Endothelial cell of umbilical vein (primary cell): ENCODE data around the gene GTF2H2C. TPM values are rescaled to one million over a fixed set of nuclear protein-coding genes. Genes with fewer than 3 reads are reported as not detected.
"Not testable (repeated sequence)": the region's sequence is repeated elsewhere in the genome, so short reads cannot be mapped to it uniquely, and the experiment has no call there.

Experiments used
- BruUV-seq: library from RNA; stranded (reverse); fragments of 400-500 nt; replicated peaks from 2 replicates; lab custom pipeline; 2021; lab: Mats Ljungman, UMichigan
- CTCF ChIA-PET: fragments of 300-600, 350-600 bp; sonication (Branson Sonifier 250); formaldehyde crosslinking; loops from one replicate; lab custom pipeline; 2021; ENCODE audit warnings: antibody characterized with exemption, inconsistent platforms; lab: Charles Lee
- POLR2A ChIA-PET: fragments of 300-600, 350-600 bp; sonication (Branson Sonifier 250); formaldehyde crosslinking; loops from one replicate; lab custom pipeline; 2021; ENCODE audit warnings: antibody characterized with exemption, inconsistent platforms; lab: Charles Lee
- DNase-seq: peaks from one replicate; pipeline ENCODE4 v3.0.0-alpha.2; 2011; ENCODE audit warnings: low read depth, low spot score
- FAIRE-seq: peaks from 2 replicates; lab custom pipeline; 2011; peaks lifted over from hg19 to GRCh38; lab: Jason Lieb, UNC
- H2AFZ ChIP-seq: 2 replicates; pipeline ENCODE4 v1.6.0; 2012; ENCODE audit warnings: low read depth, low read length, control low read depth, inconsistent platforms
- H3K27ac ChIP-seq: 2 replicates; pipeline ENCODE4 v1.5.1; 2011; ENCODE audit warnings: low read depth, mild to moderate bottlenecking, control low read depth, low read length, moderate library complexity; ENCODE audit not compliant: insufficient read depth
- H3K27me3 ChIP-seq, 2 experiments: 2 replicates each; pipeline versions ENCODE4 v1.6.0 to v1.6.1; 2011; ENCODE audit warnings: low read length in 2 of 2, mixed read lengths in 1 of 2; ENCODE audit not compliant: control insufficient read depth in 2 of 2, insufficient read depth in 2 of 2
- H3K36me3 ChIP-seq, 2 experiments: 2 replicates in 1 of 2; 3 replicates in 1 of 2; pipeline ENCODE4 v1.5.1; 2011; ENCODE audit warnings: low read length in 2 of 2, mild to moderate bottlenecking in 1 of 2, moderate library complexity in 1 of 2; ENCODE audit not compliant: control insufficient read depth in 2 of 2, insufficient read depth in 2 of 2; ENCODE audit errors: extremely low read depth in 1 of 2
- H3K4me1 ChIP-seq: 3 replicates; pipeline ENCODE4 v1.5.1; 2011; ENCODE audit warnings: mild to moderate bottlenecking, low read length; ENCODE audit not compliant: control insufficient read depth, insufficient read depth; ENCODE audit errors: extremely low read depth
- H3K4me2 ChIP-seq: 2 replicates; pipeline ENCODE4 v1.6.1; 2011; ENCODE audit warnings: low read length, control low read depth, mixed read lengths; ENCODE audit not compliant: insufficient read depth
- H3K4me3 ChIP-seq, 3 experiments: fragments of 200-600 bp in 1 of 3; sonication (generic), shearing (Covaris generic) in 1 of 3; replicated peaks in 1 of 3; 2 replicates each; pipeline ENCODE4 v1.5.1; 2011 to 2016; ENCODE audit warnings: control low read depth in 3 of 3, low read length in 3 of 3, mild to moderate bottlenecking in 2 of 3, inconsistent platforms in 1 of 3, low read depth in 1 of 3, moderate library complexity in 1 of 3; ENCODE audit not compliant: insufficient read depth in 1 of 3
- H3K79me2 ChIP-seq: 2 replicates; pipeline ENCODE4 v1.6.0; 2012; ENCODE audit warnings: low read length, inconsistent platforms; ENCODE audit not compliant: control insufficient read depth, insufficient read depth
- H3K9ac ChIP-seq: replicated peaks from 2 replicates; pipeline ENCODE3; 2011; ENCODE audit warnings: low read length, control low read depth; ENCODE audit not compliant: insufficient read depth; ENCODE audit errors: extremely low read depth
- H3K9me1 ChIP-seq: replicated peaks from 3 replicates; pipeline ENCODE4 v1.6.0; 2011; ENCODE audit warnings: mild to moderate bottlenecking, low read length; ENCODE audit not compliant: control insufficient read depth, insufficient read depth; ENCODE audit errors: extremely low read depth
- H3K9me3 ChIP-seq: replicated peaks from 2 replicates; pipeline ENCODE4 v1.5.1; 2012; ENCODE audit warnings: low read length, inconsistent platforms; ENCODE audit not compliant: control insufficient read depth, insufficient read depth
- H4K20me1 ChIP-seq: replicated peaks from 2 replicates; pipeline ENCODE3; 2011; ENCODE audit warnings: mild to moderate bottlenecking, low read length; ENCODE audit not compliant: control insufficient read depth, insufficient read depth; ENCODE audit errors: extremely low read depth
- EZH2 ChIP-seq: IDR thresholded peaks from 2 replicates; pipeline ENCODE4 v1.6.1; 2012; ENCODE audit warnings: borderline replicate concordance, low read depth, mild to moderate bottlenecking, moderate library complexity, low read length, inconsistent platforms; ENCODE audit not compliant: severe bottlenecking
- FOS ChIP-seq: IDR thresholded peaks from 2 replicates; pipeline ENCODE4 v1.6.1; 2011; ENCODE audit warnings: mild to moderate bottlenecking, low read length, moderate library complexity, borderline replicate concordance; ENCODE audit not compliant: insufficient read depth
- JUN ChIP-seq: IDR thresholded peaks from 2 replicates; pipeline ENCODE4 v1.6.1; 2011; ENCODE audit warnings: borderline replicate concordance, low read depth; ENCODE audit not compliant: insufficient read length, insufficient read depth
- MYC ChIP-seq: IDR thresholded peaks from one replicate; pipeline ENCODE4 v1.6.1; 2011; ENCODE audit warnings: mild to moderate bottlenecking, low read depth, low read length
- POLR2AphosphoS5 ChIP-seq: IDR thresholded peaks from 2 replicates; pipeline ENCODE4 v1.6.1; 2012; ENCODE audit warnings: low read depth, mild to moderate bottlenecking, control low read depth, low read length, moderate library complexity; ENCODE audit not compliant: insufficient read depth
- dilution Hi-C: fragments of 300-500 bp; cut with MboI; formaldehyde crosslinking; loops from one replicate; pipeline ENCODE4 v1.15.0; 2019; ENCODE audit warnings: low sequenced_read_pairs; ENCODE audit not compliant: extremely low pct_ligation_motif_present
- intact Hi-C: fragments of 100-400 bp; cut with micrococcal nuclease; formaldehyde crosslinking; loops from one replicate; pipeline ENCODE4 v1.10.0; 2022
- polyA plus RNA-seq, 4 experiments: library from polyadenylated mRNA; depleted of rRNA in 3 of 4; stranded (reverse) in 3 of 4; unstranded in 1 of 4; fragments of >200 nt; gene quantifications; 2 replicates each; pipeline versions ENCODE4 v1.2.1 to v1.2.3, GENCODE V29; 2011 to 2012; ENCODE audit warnings: missing spikeins in 1 of 4
- total RNA-seq: library from RNA; stranded (reverse); gene quantifications from 2 replicates; pipeline ENCODE4 v1.2.3, GENCODE V29; 2021
- TF ChIP-seq, protein P1 (sequence below): IDR thresholded peaks from 2 replicates; pipeline ENCODE4 v1.6.1; 2011; ENCODE audit not compliant: insufficient read depth, insufficient read length

GTF2H2C gene
- total and polyA plus RNA-seq, 2 donors (not counting 3 experiments of a cell fraction or from before 2014, with no cell fraction given), result 9.9 to 28.9 TPM

DNA sequence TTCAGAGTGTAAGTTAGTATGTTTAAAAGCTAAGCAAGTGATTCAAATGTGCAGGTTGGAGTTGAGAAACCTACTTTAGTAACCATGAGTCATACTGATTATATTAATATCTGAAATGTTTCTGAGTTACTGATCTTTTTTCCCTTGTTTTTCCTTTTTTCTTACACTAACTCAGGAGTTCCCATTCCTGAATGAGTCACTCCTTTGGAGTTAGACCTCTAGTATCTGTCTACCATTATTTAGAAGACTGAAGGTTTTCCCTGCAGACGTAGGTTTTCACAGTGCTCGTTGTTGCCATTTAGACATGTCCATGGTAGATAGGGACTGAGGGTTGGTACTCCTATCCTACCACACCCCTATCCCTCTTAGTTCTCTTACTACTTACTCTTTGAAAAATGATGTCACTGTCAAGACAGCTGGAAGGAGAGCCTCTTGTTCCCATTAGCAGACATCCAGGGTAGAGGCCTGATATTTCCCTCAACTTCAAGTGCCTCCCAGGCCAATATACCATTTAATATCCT, 47.2 kb upstream of the GTF2H2C start:
- Histone ChIP-seq H3K27me3 (no peaks in the 10 kb centered on the region), H3K4me2 (no peak overlapping the region), H3K9me3 (no peaks in the 10 kb centered on the region), H3K9ac (no peak overlapping the region), H3K9me1 (no peaks in the 10 kb centered on the region), H3K36me3 (no peaks in the 10 kb centered on the region), H3K79me2 (no peaks in the 10 kb centered on the region), H3K4me1 (peaks cover 16% of the 10 kb centered on the region), H2AFZ (peak overlapping the region; percentile 49), H4K20me1 (no peaks in the 10 kb centered on the region), H3K27ac (no peak overlapping the region), H3K4me3 (no peak overlapping the region)
- dilution Hi-C loops, result no loop called here
- intact Hi-C loops, result no loop called here
- DNase-seq, result peak; percentile 83
- FAIRE-seq, result peak; percentile 40
- TF ChIP-seq POLR2AphosphoS5, result no peak
- TF ChIP-seq FOS, result peak; percentile 73
- peak; percentile 50 for TF ChIP-seq JUN
- TF ChIP-seq, protein P1, sequence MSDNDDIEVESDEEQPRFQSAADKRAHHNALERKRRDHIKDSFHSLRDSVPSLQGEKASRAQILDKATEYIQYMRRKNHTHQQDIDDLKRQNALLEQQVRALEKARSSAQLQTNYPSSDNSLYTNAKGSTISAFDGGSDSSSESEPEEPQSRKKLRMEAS, result no peak
- no peak for TF ChIP-seq MYC
- no peak for TF ChIP-seq EZH2
- POLR2A ChIA-PET, result no interaction called here
- BruUV-seq, result no TSS peak
- CTCF ChIA-PET, result interaction anchor here (1.6 kb wide), 1 partner anchor 9 kb away, joined by 6 read pairs; no protein-coding TSS in a partner anchor

- FAIRE-seq, dilution Hi-C loops, DNase-seq, intact Hi-C loops, H3K9me3 ChIP-seq, H3K27me3 ChIP-seq, BruUV-seq, H3K79me2 ChIP-seq, POLR2A ChIA-PET, H2AFZ ChIP-seq, CTCF ChIA-PET, H3K4me2 ChIP-seq, H3K4me3 ChIP-seq, H4K20me1 ChIP-seq, H3K27ac ChIP-seq, H3K9me1 ChIP-seq, H3K36me3 ChIP-seq, H3K9ac ChIP-seq: not testable (repeated sequence)
- H3K4me1 ChIP-seq, result peaks cover 23% of the 10 kb centered on the region
These were observed 44.4 kb upstream of the GTF2H2C start for GRCh38 chr5:69515570-69515969.
